Dermis blood vessel endothelial cell (primary cell): ENCODE measurements around the gene TFF2. TPM values are rescaled to one million over a fixed set of nuclear protein-coding genes. Genes with fewer than 3 reads are reported as not detected.
A peak's percentile ranks its signal among the peaks of the same experiment; 100 is the strongest.

Experiments
- DNase-seq: peaks from one replicate; pipeline ENCODE4 v3.0.0; 2010
- total RNA-seq: library from RNA; depleted of rRNA; stranded (reverse); fragments of >200 nt; gene quantifications from 2 replicates; pipeline ENCODE4 v1.2.3, GENCODE V29; 2014

Gene TFF2
- total RNA-seq, 1 donor from 2014 or later = not detected

GRCh38 chr21:42344631-42345030 lies 6.2 kb downstream of the TFF2 start:
- DNase-seq = no peak

GRCh38 chr21:42343963-42344510 lies 6.8 kb downstream of the TFF2 start:
- DNase-seq = no peak

- DNase-seq = no peak
Observed at GRCh38 chr21:42343556-42343955, 7.2 kb downstream of the TFF2 start.

- DNase-seq = no peak
Observed at GRCh38 chr21:42343101-42343500, 7.7 kb downstream of the TFF2 start.

GRCh38 chr21:42341776-42342542 lies 8.8 kb downstream of the TFF2 start:
- no peak for DNase-seq

GRCh38 chr21:42340187-42341050 lies 10.4 kb downstream of the TFF2 start:
- no peak for DNase-seq

GRCh38 chr21:42338729-42339715 lies 11.8 kb downstream of the TFF2 start:
- DNase-seq = no peak

- DNase-seq = peak; percentile 78
Observed at GRCh38 chr21:42337830-42338728, 12.7 kb downstream of the TFF2 start.

- DNase-seq = no peak
Observed at GRCh38 chr21:42337276-42337675, 13.5 kb downstream of the TFF2 start.

- DNase-seq = no peak
Observed at GRCh38 chr21:42336054-42336453, 14.7 kb downstream of the TFF2 start.

- DNase-seq = no peak
Observed at GRCh38 chr21:42332557-42333317, 18.1 kb downstream of the TFF2 start.

GRCh38 chr21:42331660-42332059 lies 19.1 kb downstream of the TFF2 start:
- no peak for DNase-seq

GRCh38 chr21:42330380-42331371 lies 20.1 kb downstream of the TFF2 start:
- no peak for DNase-seq

GRCh38 chr21:42324896-42325295 lies 25.9 kb downstream of the TFF2 start:
- DNase-seq = no peak

GRCh38 chr21:42321845-42322244 lies 28.9 kb downstream of the TFF2 start:
- DNase-seq = no peak

- no peak for DNase-seq
Observed at GRCh38 chr21:42321231-42321630, 29.6 kb downstream of the TFF2 start.

GRCh38 chr21:42320791-42321190 lies 30.0 kb downstream of the TFF2 start:
- no peak for DNase-seq

- DNase-seq = no peak
Observed at GRCh38 chr21:42319851-42320572, 30.8 kb downstream of the TFF2 start.
